ENCODE results near the gene DCTD.
"Not testable (repeated sequence)": the region's sequence is repeated elsewhere in the genome, so short reads cannot be mapped to it uniquely, and the experiment has no call there.

DCTD gene

GRCh38 chr4:182921608-182922007 lies 4.4 kb upstream of the DCTD start:
- no peak for DNase-seq (ENCODE audit: low read depth, low spot score)

GRCh38 chr4:182920676-182921075 lies 3.5 kb upstream of the DCTD start:
- DNase-seq (ENCODE audit: low read depth, low spot score), result no peak

GRCh38 chr4:182918791-182919302 lies 1.7 kb upstream of the DCTD start:
- no peak for DNase-seq (ENCODE audit: low read depth, low spot score)

GRCh38 chr4:182918044-182918607 lies 940 bp upstream of the DCTD start:
- no peak for DNase-seq (ENCODE audit: low read depth, low spot score)

- DNase-seq (ENCODE audit: low read depth, low spot score), result no peak
Measured at GRCh38 chr4:182916483-182917181, 554 bp downstream of the DCTD start.

- DNase-seq (ENCODE audit: low read depth, low spot score), result no peak
Measured at GRCh38 chr4:182914357-182914756, 2.8 kb downstream of the DCTD start.

GRCh38 chr4:182913621-182914020 lies 3.6 kb downstream of the DCTD start:
- DNase-seq (ENCODE audit: low read depth, low spot score), result no peak

GRCh38 chr4:182913036-182913435 lies 4.2 kb downstream of the DCTD start:
- no peak for DNase-seq (ENCODE audit: low read depth, low spot score)

GRCh38 chr4:182908124-182908523 lies 9.1 kb downstream of the DCTD start:
- no peak for DNase-seq (ENCODE audit: low read depth, low spot score)

- no peak for DNase-seq (ENCODE audit: low read depth, low spot score)
Measured at GRCh38 chr4:182907396-182907795, 9.8 kb downstream of the DCTD start.

GRCh38 chr4:182906786-182907185 lies 10.4 kb downstream of the DCTD start:
- DNase-seq (ENCODE audit: low read depth, low spot score), result no peak

- DNase-seq (ENCODE audit: low read depth, low spot score), result no peak
Measured at GRCh38 chr4:182905038-182905437, 12.1 kb downstream of the DCTD start.

- DNase-seq (ENCODE audit: low read depth, low spot score), result no peak
Measured at GRCh38 chr4:182904211-182904761, 12.9 kb downstream of the DCTD start.

GRCh38 chr4:182903013-182903412 lies 14.2 kb downstream of the DCTD start:
- no peak for DNase-seq (ENCODE audit: low read depth, low spot score)

- DNase-seq (ENCODE audit: low read depth, low spot score), result no peak
Measured at GRCh38 chr4:182901337-182901736, 15.8 kb downstream of the DCTD start.

GRCh38 chr4:182900021-182900420 lies 17.2 kb downstream of the DCTD start:
- not testable (repeated sequence) for DNase-seq (ENCODE audit: low read depth, low spot score)

- DNase-seq (ENCODE audit: low read depth, low spot score), result no peak
Measured at GRCh38 chr4:182898479-182898799, 18.7 kb downstream of the DCTD start.

GRCh38 chr4:182897601-182898478 lies 19.3 kb downstream of the DCTD start:
- DNase-seq (ENCODE audit: low read depth, low spot score), result no peak

- no peak for DNase-seq (ENCODE audit: low read depth, low spot score)
Measured at GRCh38 chr4:182896421-182896820, 20.8 kb downstream of the DCTD start.

GRCh38 chr4:182895791-182896292 lies 21.3 kb downstream of the DCTD start:
- no peak for DNase-seq (ENCODE audit: low read depth, low spot score)

- DNase-seq (ENCODE audit: low read depth, low spot score), result no peak
Measured at GRCh38 chr4:182894681-182895275, 22.4 kb downstream of the DCTD start.

Measured in activated CD4-positive, CD25-positive, alpha-beta regulatory T cell treated with anti-CD3 and anti-CD28 coated beads, Interleukin-2, amount 50 U/mL, for 16 hours (primary cell).